ENCODE results near the gene OPTN.

- TF ChIP-seq SIN3A (IDR thresholded peaks at IDR 0.05; ENCODE audit: borderline replicate concordance, insufficient read depth, low read length) = no peak
- no peak for TF ChIP-seq POLR2AphosphoS5 (IDR thresholded peaks at IDR 0.05; ENCODE audit: low read depth, low read length)
- TF ChIP-seq, protein P1, sequence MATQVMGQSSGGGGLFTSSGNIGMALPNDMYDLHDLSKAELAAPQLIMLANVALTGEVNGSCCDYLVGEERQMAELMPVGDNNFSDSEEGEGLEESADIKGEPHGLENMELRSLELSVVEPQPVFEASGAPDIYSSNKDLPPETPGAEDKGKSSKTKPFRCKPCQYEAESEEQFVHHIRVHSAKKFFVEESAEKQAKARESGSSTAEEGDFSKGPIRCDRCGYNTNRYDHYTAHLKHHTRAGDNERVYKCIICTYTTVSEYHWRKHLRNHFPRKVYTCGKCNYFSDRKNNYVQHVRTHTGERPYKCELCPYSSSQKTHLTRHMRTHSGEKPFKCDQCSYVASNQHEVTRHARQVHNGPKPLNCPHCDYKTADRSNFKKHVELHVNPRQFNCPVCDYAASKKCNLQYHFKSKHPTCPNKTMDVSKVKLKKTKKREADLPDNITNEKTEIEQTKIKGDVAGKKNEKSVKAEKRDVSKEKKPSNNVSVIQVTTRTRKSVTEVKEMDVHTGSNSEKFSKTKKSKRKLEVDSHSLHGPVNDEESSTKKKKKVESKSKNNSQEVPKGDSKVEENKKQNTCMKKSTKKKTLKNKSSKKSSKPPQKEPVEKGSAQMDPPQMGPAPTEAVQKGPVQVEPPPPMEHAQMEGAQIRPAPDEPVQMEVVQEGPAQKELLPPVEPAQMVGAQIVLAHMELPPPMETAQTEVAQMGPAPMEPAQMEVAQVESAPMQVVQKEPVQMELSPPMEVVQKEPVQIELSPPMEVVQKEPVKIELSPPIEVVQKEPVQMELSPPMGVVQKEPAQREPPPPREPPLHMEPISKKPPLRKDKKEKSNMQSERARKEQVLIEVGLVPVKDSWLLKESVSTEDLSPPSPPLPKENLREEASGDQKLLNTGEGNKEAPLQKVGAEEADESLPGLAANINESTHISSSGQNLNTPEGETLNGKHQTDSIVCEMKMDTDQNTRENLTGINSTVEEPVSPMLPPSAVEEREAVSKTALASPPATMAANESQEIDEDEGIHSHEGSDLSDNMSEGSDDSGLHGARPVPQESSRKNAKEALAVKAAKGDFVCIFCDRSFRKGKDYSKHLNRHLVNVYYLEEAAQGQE (IDR thresholded peaks at IDR 0.05; ENCODE audit: insufficient read depth in 1 of 2, low read depth in 2 of 2, low read length in 2 of 2) = no peak
Measured at GRCh38 chr10:13080643-13081042, 19.3 kb upstream of the OPTN start.
